ENCODE measurements around the gene MED1.

DNA sequence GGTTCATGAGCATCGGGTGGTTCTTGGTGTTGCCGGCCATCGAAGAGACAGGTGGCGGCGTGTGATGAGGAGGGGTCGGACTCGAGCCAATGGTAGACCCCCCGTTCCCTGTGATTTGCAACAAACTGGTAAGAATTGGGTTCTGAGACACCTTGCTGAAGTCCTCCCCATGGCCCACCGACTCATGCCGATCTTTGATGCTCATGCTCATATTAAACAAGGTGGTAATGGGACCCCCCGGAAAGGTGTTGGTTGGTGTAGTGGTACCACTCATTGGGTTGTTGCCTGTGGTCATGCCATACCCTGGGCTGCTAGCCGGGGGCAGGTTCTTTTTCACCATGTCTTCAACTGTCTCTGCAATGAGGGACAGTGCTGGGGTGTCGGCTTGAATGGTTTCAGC, 40.8 kb downstream of the MED1 start:
- TF ChIP-seq, protein P1, sequence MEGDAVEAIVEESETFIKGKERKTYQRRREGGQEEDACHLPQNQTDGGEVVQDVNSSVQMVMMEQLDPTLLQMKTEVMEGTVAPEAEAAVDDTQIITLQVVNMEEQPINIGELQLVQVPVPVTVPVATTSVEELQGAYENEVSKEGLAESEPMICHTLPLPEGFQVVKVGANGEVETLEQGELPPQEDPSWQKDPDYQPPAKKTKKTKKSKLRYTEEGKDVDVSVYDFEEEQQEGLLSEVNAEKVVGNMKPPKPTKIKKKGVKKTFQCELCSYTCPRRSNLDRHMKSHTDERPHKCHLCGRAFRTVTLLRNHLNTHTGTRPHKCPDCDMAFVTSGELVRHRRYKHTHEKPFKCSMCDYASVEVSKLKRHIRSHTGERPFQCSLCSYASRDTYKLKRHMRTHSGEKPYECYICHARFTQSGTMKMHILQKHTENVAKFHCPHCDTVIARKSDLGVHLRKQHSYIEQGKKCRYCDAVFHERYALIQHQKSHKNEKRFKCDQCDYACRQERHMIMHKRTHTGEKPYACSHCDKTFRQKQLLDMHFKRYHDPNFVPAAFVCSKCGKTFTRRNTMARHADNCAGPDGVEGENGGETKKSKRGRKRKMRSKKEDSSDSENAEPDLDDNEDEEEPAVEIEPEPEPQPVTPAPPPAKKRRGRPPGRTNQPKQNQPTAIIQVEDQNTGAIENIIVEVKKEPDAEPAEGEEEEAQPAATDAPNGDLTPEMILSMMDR (conservative IDR thresholded peaks at IDR 0.05; ENCODE audit: low read depth, low read length) = no peak
- TF ChIP-seq EZH2 (IDR thresholded peaks at IDR 0.05; ENCODE audit: borderline replicate concordance, low read depth, low read length, poor library complexity, severe bottlenecking) = no peak
